Measurements from ENCODE around the gene DNAH8. TPM values are rescaled to one million over a fixed set of nuclear protein-coding genes. Genes with fewer than 3 reads are reported as not detected.

The DNAH8 gene
- total RNA-seq, 4 donors from 2014 or later, result not detected

- ATAC-seq (ENCODE audit: low FRiP score), result no peak
- TF ChIP-seq, protein P1, sequence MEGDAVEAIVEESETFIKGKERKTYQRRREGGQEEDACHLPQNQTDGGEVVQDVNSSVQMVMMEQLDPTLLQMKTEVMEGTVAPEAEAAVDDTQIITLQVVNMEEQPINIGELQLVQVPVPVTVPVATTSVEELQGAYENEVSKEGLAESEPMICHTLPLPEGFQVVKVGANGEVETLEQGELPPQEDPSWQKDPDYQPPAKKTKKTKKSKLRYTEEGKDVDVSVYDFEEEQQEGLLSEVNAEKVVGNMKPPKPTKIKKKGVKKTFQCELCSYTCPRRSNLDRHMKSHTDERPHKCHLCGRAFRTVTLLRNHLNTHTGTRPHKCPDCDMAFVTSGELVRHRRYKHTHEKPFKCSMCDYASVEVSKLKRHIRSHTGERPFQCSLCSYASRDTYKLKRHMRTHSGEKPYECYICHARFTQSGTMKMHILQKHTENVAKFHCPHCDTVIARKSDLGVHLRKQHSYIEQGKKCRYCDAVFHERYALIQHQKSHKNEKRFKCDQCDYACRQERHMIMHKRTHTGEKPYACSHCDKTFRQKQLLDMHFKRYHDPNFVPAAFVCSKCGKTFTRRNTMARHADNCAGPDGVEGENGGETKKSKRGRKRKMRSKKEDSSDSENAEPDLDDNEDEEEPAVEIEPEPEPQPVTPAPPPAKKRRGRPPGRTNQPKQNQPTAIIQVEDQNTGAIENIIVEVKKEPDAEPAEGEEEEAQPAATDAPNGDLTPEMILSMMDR (IDR thresholded peaks at IDR 0.05), result no peak
- DNase-seq (ENCODE audit: low spot score), result no peak
These were observed 229.7 kb downstream of the DNAH8 start for GRCh38 chr6:38944655-38945279.

DNA sequence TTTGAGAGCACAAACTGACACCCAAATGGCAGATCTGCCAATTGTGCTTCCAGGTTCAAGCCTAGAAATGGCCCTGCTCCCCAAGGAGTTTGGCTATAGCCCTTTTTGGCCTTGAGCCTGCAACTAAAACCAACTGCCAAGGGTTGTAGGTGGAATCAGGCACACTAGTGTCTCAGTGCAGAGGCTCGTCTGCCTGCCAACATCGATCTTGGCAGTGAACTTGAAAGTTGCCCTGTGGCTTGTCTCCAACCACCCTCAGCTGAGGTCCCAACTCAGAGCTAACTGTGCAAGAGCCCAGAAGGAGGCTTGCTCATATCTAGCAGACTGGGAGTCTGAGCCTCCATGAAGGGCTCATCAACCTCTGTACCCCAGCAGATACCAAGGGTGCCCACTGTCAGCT is 240.8 kb downstream of the DNAH8 start:
- DNase-seq (ENCODE audit: low spot score), result no peak
- no peak for ATAC-seq (ENCODE audit: low FRiP score)
- TF ChIP-seq, protein P1 (IDR thresholded peaks at IDR 0.05), result no peak

DNA sequence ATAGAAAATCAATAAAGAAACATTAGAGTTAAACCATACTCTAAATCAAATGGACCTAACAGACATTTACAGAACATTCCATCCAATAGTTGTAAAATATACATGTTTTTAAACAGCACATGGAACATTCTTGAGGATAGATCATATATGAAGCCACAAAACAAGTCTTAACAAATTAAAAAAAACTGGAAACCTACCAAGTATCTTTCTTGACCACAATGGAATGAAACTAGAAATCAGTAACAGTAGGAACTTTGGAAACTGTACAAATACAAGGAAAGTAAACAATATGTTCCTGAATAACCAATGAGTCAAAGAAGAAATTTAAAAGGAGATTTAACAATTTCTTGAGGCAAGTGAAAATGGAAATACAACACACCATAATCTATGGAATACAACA is 242.3 kb downstream of the DNAH8 start:
- DNase-seq (ENCODE audit: low spot score), result no peak
- TF ChIP-seq, protein P1 (IDR thresholded peaks at IDR 0.05), result no peak
- no peak for ATAC-seq (ENCODE audit: low FRiP score)

GRCh38 chr6:38959138-38959537 is 244.0 kb downstream of the DNAH8 start:
- DNase-seq (ENCODE audit: low spot score) (no peak), ATAC-seq (ENCODE audit: low FRiP score) (no peak)
- TF ChIP-seq, protein P1 (IDR thresholded peaks at IDR 0.05), result no peak

- ATAC-seq (ENCODE audit: low FRiP score), result no peak
- TF ChIP-seq, protein P1 (IDR thresholded peaks at IDR 0.05), result no peak
- DNase-seq (ENCODE audit: low spot score), result no peak
These were observed 253.6 kb downstream of the DNAH8 start for GRCh38 chr6:38968702-38969149.

GRCh38 chr6:38973178-38974057 is 258.3 kb downstream of the DNAH8 start:
- TF ChIP-seq, protein P1 (IDR thresholded peaks at IDR 0.05), result no peak
- DNase-seq (ENCODE audit: low spot score) (no peak), ATAC-seq (ENCODE audit: low FRiP score) (peak; percentile 83)

Measured in omental fat pad (tissue), 4 donors.